A549 (cell line): ENCODE measurements around the gene POP4. TPM values are rescaled to one million over a fixed set of nuclear protein-coding genes. Genes with fewer than 3 reads are reported as not detected.

Experiments used
- ATAC-seq, 2 experiments: fragments of 200-7000 bp in 1 of 2; fragments of >200 bp in 1 of 2; cut with Nextera tagmentation in 1 of 2; cut with Tn5 transposase in 1 of 2; 3 replicates each; pipeline versions ENCODE4 v1.8.0 to v1.9.1; 2018 to 2020; ENCODE audit warnings: mild to moderate bottlenecking in 1 of 2, moderate library complexity in 1 of 2
- CTCF ChIA-PET: fragments of 300-600 bp; sonication (Branson Sonifier 250); formaldehyde crosslinking; extraction: SDS; loops from one replicate; lab custom pipeline; 2021; ENCODE audit warnings: antibody characterized with exemption, inconsistent platforms; lab: Yijun Ruan, JAX
- POLR2A ChIA-PET: fragments of 350-600 bp; formaldehyde crosslinking; extraction: SDS; loops from one replicate; lab custom pipeline; 2021; ENCODE audit warnings: antibody characterized with exemption, inconsistent platforms; lab: Yijun Ruan, JAX
- DNase-seq, 2 experiments: peaks; one replicate each; pipeline versions ENCODE4 v3.0.0 to v3.0.0-alpha.2; 2011 to 2016; ENCODE audit warnings: low read depth in 1 of 2, low spot score in 1 of 2
- FAIRE-seq: peaks from 2 replicates; lab custom pipeline; 2011; peaks lifted over from hg19 to GRCh38; lab: Jason Lieb, UNC
- H3K27ac ChIP-seq, 2 experiments: fragments of >200 bp; sonication (Bioruptor Twin); formaldehyde crosslinking; 3 replicates each; pipeline ENCODE4 v1.5.1; 2016 to 2017
- H3K4me1 ChIP-seq: fragments of >200 bp; sonication (Bioruptor Twin); formaldehyde crosslinking; 3 replicates; pipeline ENCODE4 v1.6.1; 2016
- H3K4me2 ChIP-seq: fragments of >200 bp; sonication (Bioruptor Twin); formaldehyde crosslinking; 3 replicates; pipeline ENCODE4 v1.6.1; 2016
- H3K4me3 ChIP-seq: fragments of >200 bp; sonication (Bioruptor Twin); formaldehyde crosslinking; 3 replicates; pipeline ENCODE4 v1.5.1; 2016
- H3K9me3 ChIP-seq: fragments of >200 bp; sonication (Bioruptor Twin); formaldehyde crosslinking; 3 replicates; pipeline ENCODE4 v1.6.1; 2016
- BHLHE40 ChIP-seq: IDR thresholded peaks from 2 replicates; pipeline ENCODE4 v1.6.1; 2012; ENCODE audit warnings: low read depth, low read length, inconsistent platforms
- CHD4 ChIP-seq: fragments of 200-600 bp; sonication (generic); IDR thresholded peaks from 2 replicates; pipeline ENCODE4 v1.6.1; 2016; ENCODE audit warnings: antibody characterized with exemption, mild to moderate bottlenecking, borderline replicate concordance
- CTCF ChIP-seq: fragments of >200 bp; sonication (Bioruptor Twin); formaldehyde crosslinking; IDR thresholded peaks from 3 replicates; pipeline ENCODE4 v1.5.1; 2016
- EHF ChIP-seq: fragments of 250-450 bp; sonication (Bioruptor Pico); IDR thresholded peaks from 2 replicates; pipeline ENCODE4 v1.5.0; 2020; ENCODE audit warnings: mild to moderate bottlenecking
- ELK1 ChIP-seq: fragments of 150-350 bp; IDR thresholded peaks from 2 replicates; pipeline ENCODE4 v1.6.1; 2014; ENCODE audit warnings: low read depth, mild to moderate bottlenecking, low read length
- EP300 ChIP-seq, 2 experiments: fragments of >200 bp; sonication (Bioruptor Twin); formaldehyde crosslinking; IDR thresholded peaks; 2 replicates in 1 of 2; 3 replicates in 1 of 2; pipeline ENCODE4 v1.6.1; 2016 to 2017
- ESRRA ChIP-seq: fragments of 150-350 bp; IDR thresholded peaks from 2 replicates; pipeline ENCODE4 v1.6.1; 2014; ENCODE audit warnings: mild to moderate bottlenecking, low read length, borderline replicate concordance
- FOXS1 ChIP-seq: fragments of 250-450 bp; sonication (Bioruptor Pico); IDR thresholded peaks from 2 replicates; pipeline ENCODE4 v1.5.0; 2020; ENCODE audit warnings: mild to moderate bottlenecking, moderate library complexity
- GATA3 ChIP-seq: IDR thresholded peaks from 2 replicates; pipeline ENCODE4 v1.6.1; 2012; ENCODE audit warnings: borderline replicate concordance
- HDAC2 ChIP-seq: fragments of 200-600 bp; sonication (generic); IDR thresholded peaks from 2 replicates; pipeline ENCODE4 v1.6.1; 2016
- HEYL ChIP-seq: fragments of 250-450 bp; sonication (Bioruptor Pico); IDR thresholded peaks from 2 replicates; pipeline ENCODE4 v1.8.0; 2021; ENCODE audit warnings: mild to moderate bottlenecking, moderate library complexity
- HMGXB4 ChIP-seq: fragments of 250-450 bp; sonication (Bioruptor Pico); IDR thresholded peaks from 2 replicates; pipeline ENCODE4 v1.5.0; 2021; ENCODE audit warnings: mild to moderate bottlenecking, moderate library complexity, borderline replicate concordance
- HOXA7 ChIP-seq: fragments of 250-450 bp; sonication (Bioruptor Pico); IDR thresholded peaks from 2 replicates; pipeline ENCODE4 v1.5.0; 2020; ENCODE audit warnings: mild to moderate bottlenecking, moderate library complexity
- JUN ChIP-seq, 2 experiments: fragments of >200 bp; sonication (Bioruptor Twin); formaldehyde crosslinking; IDR thresholded peaks; 2 replicates in 1 of 2; 3 replicates in 1 of 2; pipeline ENCODE4 v1.6.1; 2016 to 2017
- JUNB ChIP-seq: fragments of >200 bp; sonication (Bioruptor Twin); formaldehyde crosslinking; IDR thresholded peaks from 2 replicates; pipeline ENCODE4 v1.6.1; 2016
- NFE2L2 ChIP-seq: fragments of 150-350 bp; conservative IDR thresholded peaks from 2 replicates; pipeline ENCODE4 v1.6.1; 2014; ENCODE audit warnings: low read length
- PBX3 ChIP-seq: IDR thresholded peaks from 2 replicates; pipeline ENCODE4 v1.6.1; 2012
- PHF8 ChIP-seq: fragments of 200-600 bp; sonication (generic); IDR thresholded peaks from 2 replicates; pipeline ENCODE4 v1.6.1; 2016; ENCODE audit warnings: low read depth, mild to moderate bottlenecking, antibody characterized with exemption, moderate library complexity, borderline replicate concordance
- POLR2A ChIP-seq: IDR thresholded peaks from 2 replicates; pipeline ENCODE4 v1.6.1; 2012; ENCODE audit warnings: mild to moderate bottlenecking, low read length
- RCOR1 ChIP-seq: fragments of 150-350 bp; IDR thresholded peaks from 2 replicates; pipeline ENCODE4 v1.6.1; 2014; ENCODE audit warnings: antibody characterized with exemption, low read length, low read depth
- RFX5 ChIP-seq: fragments of 450-650 bp; IDR thresholded peaks from 2 replicates; pipeline ENCODE4 v1.7.1; 2014; ENCODE audit warnings: antibody characterized with exemption, mild to moderate bottlenecking, moderate library complexity
- SMC3 ChIP-seq: fragments of >200 bp; sonication (Bioruptor Twin); formaldehyde crosslinking; IDR thresholded peaks from 3 replicates; pipeline ENCODE4 v1.6.1; 2018; ENCODE audit warnings: inconsistent platforms
- SREBF2 ChIP-seq: fragments of 450-650 bp; IDR thresholded peaks from 2 replicates; pipeline ENCODE4 v1.6.1; 2014; ENCODE audit warnings: mild to moderate bottlenecking, moderate library complexity
- TP53 ChIP-seq: fragments of 250-450 bp; sonication (Bioruptor Pico); IDR thresholded peaks from 2 replicates; pipeline ENCODE4 v1.5.0; 2021; ENCODE audit warnings: mild to moderate bottlenecking, moderate library complexity
- USF2 ChIP-seq: fragments of 450-650 bp; IDR thresholded peaks from 2 replicates; pipeline ENCODE4 v1.6.1; 2014; ENCODE audit warnings: antibody characterized with exemption
- WGBS: methylation state at CpG from one replicate; pipeline ENCODE4 v1.1.6; 2017; ENCODE audit errors: missing lambda C conversion rate; 5-methylcytosine and 5-hydroxymethylcytosine counted together
- polyA plus RNA-seq, 4 experiments: library from polyadenylated mRNA; depleted of rRNA in 3 of 4; stranded (reverse); fragments of >200 nt; fragmentation: RNase III in 1 of 4; extraction: RNeasy Plus Mini Kit Qiagen cat#74134 plus additional on column Dnase treatment in 1 of 4; gene quantifications; 2 replicates in 3 of 4; 3 replicates in 1 of 4; pipeline ENCODE4 v1.2.3, GENCODE V29; 2011 to 2017

POP4 gene
- polyA plus RNA-seq, 2 of the 4 experiments (the other 2 are of a cell fraction): 202 to 208 TPM

- TF ChIP-seq RFX5 (no peak), ESRRA (no peak), SREBF2 (no peak), PHF8 (no peak), HMGXB4 (CRISPR knock-in tag) (no peak), HDAC2 (no peak)
These were observed 32.6 kb upstream of the POP4 start (continued) for GRCh38 chr19:29573486-29573885.

- H3K4me2 ChIP-seq: no peak overlapping the region
- TF ChIP-seq BHLHE40 (no peak), HMGXB4 (CRISPR knock-in tag) (no peak), ELK1 (no peak), HOXA7 (no peak), SREBF2 (no peak), USF2 (no peak), POLR2A (no peak), FOXS1 (CRISPR knock-in tag) (no peak)
- TF ChIP-seq, all 56 proteins: peak for 0
- ATAC-seq: no peak
- no peak overlapping the region for H3K27ac ChIP-seq
- no peak overlapping the region for H3K4me3 ChIP-seq
- WGBS: 3% methylated on average over 3 of the region's 3 CpGs
- H3K4me1 ChIP-seq: no peaks in the 10 kb centered on the region
- no peaks in the 10 kb centered on the region for H3K9me3 ChIP-seq
- ChIA-PET CTCF (interaction anchor here (1.3 to 2.3 kb wide), 4 partner anchors 13 to 156 kb away, joined by 4 to 14 read pairs (median 5); no protein-coding TSS in a partner anchor), POLR2A (no interaction called here)
- DNase-seq: no peak
- FAIRE-seq: peak; percentile 90
These were observed 31.6 kb upstream of the POP4 start for GRCh38 chr19:29574510-29574909.

- Histone ChIP-seq H3K4me2 (no peak overlapping the region), H3K4me3 (no peak overlapping the region), H3K9me3 (peaks cover 9% of the 10 kb centered on the region; the same call in 2 of the 3 replicates), H3K4me1 (no peaks in the 10 kb centered on the region), H3K27ac (no peak overlapping the region)
- FAIRE-seq (no peak), ATAC-seq (peak; percentile 74 to 76), DNase-seq (no peak)
- POLR2A ChIA-PET: interaction anchor here (2.0 kb wide), 1 partner anchor 30 kb away, joined by 17 read pairs; the partner anchor contains the start of gene POP4
- CTCF ChIA-PET: interaction anchor here (1.5 to 2.3 kb wide), 4 partner anchors 8 to 140 kb away, joined by 4 to 14 read pairs (median 6); no protein-coding TSS in a partner anchor
- WGBS: 4% methylated on average over 14 of the region's 14 CpGs
- TF ChIP-seq GATA3: no peak
- TF ChIP-seq PBX3: no peak
- TF ChIP-seq NFE2L2: no peak
- TF ChIP-seq RCOR1: no peak
- no peak for TF ChIP-seq EHF (CRISPR knock-in tag)
- TF ChIP-seq SREBF2: no peak
- no peak for TF ChIP-seq EP300 (IDR thresholded peaks at IDR 0.05)
- no peak for TF ChIP-seq JUNB
- TF ChIP-seq HDAC2: no peak
- TF ChIP-seq JUN (IDR thresholded peaks at IDR 0.05): no peak
- TF ChIP-seq SMC3: no peak
- no peak for TF ChIP-seq CTCF
- no peak for TF ChIP-seq CHD4
- no peak for TF ChIP-seq TP53 (CRISPR knock-in tag)
- TF ChIP-seq HEYL: no peak
- TF ChIP-seq ELK1: no peak
These were observed 30.0 kb upstream of the POP4 start for GRCh38 chr19:29576046-29576606.
